HUES48 (cell line): ENCODE data around the gene RPS6KA3.
"Not testable (repeated sequence)": the region's sequence is repeated elsewhere in the genome, so short reads cannot be mapped to it uniquely, and the experiment has no call there.

Experiments used
- H3K27ac ChIP-seq: one replicate; pipeline ENCODE4 v1.7.0; 2013; ENCODE audit warnings: low read depth, low read length, inconsistent platforms
- H3K27me3 ChIP-seq: 2 replicates; pipeline ENCODE4 v1.6.1; 2013; ENCODE audit warnings: mild to moderate bottlenecking, low read length; ENCODE audit not compliant: control insufficient read depth, insufficient read depth
- H3K36me3 ChIP-seq: 2 replicates; pipeline ENCODE4 v1.6.1; 2013; ENCODE audit warnings: low read length; ENCODE audit not compliant: control insufficient read depth, insufficient read depth
- H3K4me1 ChIP-seq: 2 replicates; pipeline ENCODE4 v1.6.1; 2013; ENCODE audit warnings: mild to moderate bottlenecking, low read length; ENCODE audit not compliant: control insufficient read depth, insufficient read depth
- H3K4me3 ChIP-seq: 2 replicates; pipeline ENCODE4 v1.5.1; 2013; ENCODE audit warnings: mild to moderate bottlenecking, low read depth, low read length
- H3K9ac ChIP-seq: 2 replicates; pipeline ENCODE4 v1.6.1; 2013; ENCODE audit warnings: mild to moderate bottlenecking, low read depth, low read length, moderate library complexity
- H3K9me3 ChIP-seq: 2 replicates; pipeline ENCODE4 v1.6.1; 2013; ENCODE audit warnings: low read length; ENCODE audit not compliant: control insufficient read depth, insufficient read depth

The RPS6KA3 gene

GRCh38 chrX:20197641-20198210 lies 69.0 kb downstream of the RPS6KA3 start:
- Histone ChIP-seq H3K27ac (no peak overlapping the region), H3K27me3 (no peaks in the 10 kb centered on the region), H3K9me3 (no peaks in the 10 kb centered on the region), H3K4me1 (no peaks in the 10 kb centered on the region), H3K4me3 (no peak overlapping the region), H3K36me3 (peaks cover 7% of the 10 kb centered on the region), H3K9ac (no peak overlapping the region)

GRCh38 chrX:20189171-20189570 lies 77.5 kb downstream of the RPS6KA3 start:
- peaks cover 22% of the 10 kb centered on the region for H3K36me3 ChIP-seq

GRCh38 chrX:20181598-20182329 lies 84.9 kb downstream of the RPS6KA3 start:
- Histone ChIP-seq H3K4me3 (no peak overlapping the region), H3K9ac (no peak overlapping the region), H3K36me3 (peaks cover 29% of the 10 kb centered on the region), H3K4me1 (no peaks in the 10 kb centered on the region), H3K27me3 (no peaks in the 10 kb centered on the region), H3K9me3 (no peaks in the 10 kb centered on the region), H3K27ac (no peak overlapping the region)

More at GRCh38 chrX:20189171-20189570, 77.5 kb downstream of the RPS6KA3 start:
- Histone ChIP-seq H3K4me1 (no peaks in the 10 kb centered on the region), H3K9ac (no peak overlapping the region), H3K27ac (no peak overlapping the region), H3K9me3 (no peaks in the 10 kb centered on the region), H3K4me3 (no peak overlapping the region), H3K27me3 (no peaks in the 10 kb centered on the region)

- no peaks in the 10 kb centered on the region for H3K4me1 ChIP-seq
- no peak overlapping the region for H3K9ac ChIP-seq
- H3K9me3 ChIP-seq: no peaks in the 10 kb centered on the region
- H3K27me3 ChIP-seq: no peaks in the 10 kb centered on the region
- no peak overlapping the region for H3K27ac ChIP-seq
- peaks cover 47% of the 10 kb centered on the region for H3K36me3 ChIP-seq
- H3K4me3 ChIP-seq: no peak overlapping the region
These were observed 89.6 kb downstream of the RPS6KA3 start for GRCh38 chrX:20177093-20177492.

- H3K36me3 ChIP-seq: peaks cover 69% of the 10 kb centered on the region
- H3K4me3 ChIP-seq: no peak overlapping the region
- no peaks in the 10 kb centered on the region for H3K4me1 ChIP-seq
- no peaks in the 10 kb centered on the region for H3K9me3 ChIP-seq
- no peaks in the 10 kb centered on the region for H3K27me3 ChIP-seq
- H3K27ac ChIP-seq: no peak overlapping the region
- no peak overlapping the region for H3K9ac ChIP-seq
These were observed 92.9 kb downstream of the RPS6KA3 start for GRCh38 chrX:20173856-20174255.

GRCh38 chrX:20173313-20173712 lies 93.4 kb downstream of the RPS6KA3 start:
- H3K27me3 ChIP-seq: no peaks in the 10 kb centered on the region
- H3K4me3 ChIP-seq: no peak overlapping the region
- H3K4me1 ChIP-seq: no peaks in the 10 kb centered on the region
- H3K9me3 ChIP-seq: no peaks in the 10 kb centered on the region
- H3K27ac ChIP-seq: no peak overlapping the region
- peaks cover 72% of the 10 kb centered on the region for H3K36me3 ChIP-seq
- H3K9ac ChIP-seq: no peak overlapping the region

GRCh38 chrX:20171887-20172286 lies 94.8 kb downstream of the RPS6KA3 start:
- Histone ChIP-seq H3K36me3 (peaks cover 77% of the 10 kb centered on the region), H3K4me1 (no peaks in the 10 kb centered on the region), H3K4me3 (no peak overlapping the region), H3K9me3 (no peaks in the 10 kb centered on the region), H3K9ac (no peak overlapping the region), H3K27ac (no peak overlapping the region), H3K27me3 (no peaks in the 10 kb centered on the region)

- H3K4me3 ChIP-seq, H3K27ac ChIP-seq, H3K4me1 ChIP-seq, H3K9me3 ChIP-seq, H3K9ac ChIP-seq, H3K27me3 ChIP-seq: not testable (repeated sequence)
- peaks cover 56% of the 10 kb centered on the region for H3K36me3 ChIP-seq
These were observed 104.2 kb downstream of the RPS6KA3 start for GRCh38 chrX:20162516-20162915.

- Histone ChIP-seq H3K4me1 (no peaks in the 10 kb centered on the region), H3K4me3 (no peak overlapping the region), H3K36me3 (peaks cover 57% of the 10 kb centered on the region), H3K9me3 (no peaks in the 10 kb centered on the region), H3K27me3 (no peaks in the 10 kb centered on the region), H3K9ac (no peak overlapping the region), H3K27ac (no peak overlapping the region)
These were observed 106.8 kb downstream of the RPS6KA3 start for GRCh38 chrX:20159797-20160385.

GRCh38 chrX:20151689-20152088 lies 115.0 kb downstream of the RPS6KA3 start:
- no peak overlapping the region for H3K4me3 ChIP-seq
- H3K9ac ChIP-seq: no peak overlapping the region
- no peak overlapping the region for H3K27ac ChIP-seq
- H3K36me3 ChIP-seq: peaks cover 36% of the 10 kb centered on the region
- H3K9me3 ChIP-seq: no peaks in the 10 kb centered on the region
- H3K4me1 ChIP-seq: no peaks in the 10 kb centered on the region
- no peaks in the 10 kb centered on the region for H3K27me3 ChIP-seq

GRCh38 chrX:20149326-20149725 lies 117.4 kb downstream of the RPS6KA3 start:
- Histone ChIP-seq H3K36me3 (peaks cover 18% of the 10 kb centered on the region), H3K27ac (no peak overlapping the region), H3K9ac (no peak overlapping the region), H3K4me1 (no peaks in the 10 kb centered on the region), H3K4me3 (no peak overlapping the region), H3K9me3 (no peaks in the 10 kb centered on the region), H3K27me3 (no peaks in the 10 kb centered on the region)
